ENCODE data around the gene DHDH.
"Not testable (repeated sequence)": the region's sequence is repeated elsewhere in the genome, so short reads cannot be mapped to it uniquely, and the experiment has no call there.

The DHDH gene

DNA sequence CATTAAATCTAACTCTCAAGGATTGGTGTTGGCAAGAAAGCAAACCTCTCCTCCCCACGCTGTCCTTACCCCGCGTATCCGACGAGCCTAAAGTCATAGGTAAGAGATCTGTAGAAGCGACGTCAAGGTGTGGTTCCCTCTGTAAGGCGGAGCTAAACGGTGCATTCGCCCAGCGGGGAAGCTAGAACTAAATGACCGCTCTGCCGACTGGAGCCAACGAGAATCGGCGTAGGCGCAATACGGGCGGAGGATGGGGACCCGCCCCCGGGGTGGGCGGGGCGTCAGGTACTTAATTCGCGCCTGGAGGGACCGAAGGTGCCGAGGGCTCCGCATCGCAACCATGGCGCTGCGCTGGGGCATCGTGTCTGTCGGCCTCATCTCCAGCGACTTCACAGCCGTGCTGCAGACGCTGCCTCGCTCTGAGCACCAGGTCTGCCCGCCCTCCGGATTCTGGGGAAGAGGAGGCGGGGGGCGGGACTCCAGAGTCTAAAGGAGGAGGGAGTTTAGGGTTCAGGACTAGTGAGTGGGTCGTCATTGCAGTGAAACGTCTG, at the start of gene DHDH:
TSS of gene DHDH (plus strand) at position 318 of the 551 bp plus-strand sequence. CDS start at position 341, 23 bp downstream.
- H3K27ac ChIP-seq, result peak within 1 kb of the TSS; percentile 57
- ChIA-PET CTCF (interaction anchor here (0.6 to 0.7 kb wide), 2 partner anchors 34 to 49 kb away, joined by 3 read pairs; no protein-coding TSS in a partner anchor), POLR2A (ENCODE audit: low non-redundant PET) (interaction anchor here (1.4 kb wide), 1 partner anchor 61 kb away, joined by 3 read pairs; the partner anchor contains the start of gene PPP1R15A)
- peak; percentile 87 for DNase-seq (ENCODE audit: low spot score)
- TF ChIP-seq, protein P1, sequence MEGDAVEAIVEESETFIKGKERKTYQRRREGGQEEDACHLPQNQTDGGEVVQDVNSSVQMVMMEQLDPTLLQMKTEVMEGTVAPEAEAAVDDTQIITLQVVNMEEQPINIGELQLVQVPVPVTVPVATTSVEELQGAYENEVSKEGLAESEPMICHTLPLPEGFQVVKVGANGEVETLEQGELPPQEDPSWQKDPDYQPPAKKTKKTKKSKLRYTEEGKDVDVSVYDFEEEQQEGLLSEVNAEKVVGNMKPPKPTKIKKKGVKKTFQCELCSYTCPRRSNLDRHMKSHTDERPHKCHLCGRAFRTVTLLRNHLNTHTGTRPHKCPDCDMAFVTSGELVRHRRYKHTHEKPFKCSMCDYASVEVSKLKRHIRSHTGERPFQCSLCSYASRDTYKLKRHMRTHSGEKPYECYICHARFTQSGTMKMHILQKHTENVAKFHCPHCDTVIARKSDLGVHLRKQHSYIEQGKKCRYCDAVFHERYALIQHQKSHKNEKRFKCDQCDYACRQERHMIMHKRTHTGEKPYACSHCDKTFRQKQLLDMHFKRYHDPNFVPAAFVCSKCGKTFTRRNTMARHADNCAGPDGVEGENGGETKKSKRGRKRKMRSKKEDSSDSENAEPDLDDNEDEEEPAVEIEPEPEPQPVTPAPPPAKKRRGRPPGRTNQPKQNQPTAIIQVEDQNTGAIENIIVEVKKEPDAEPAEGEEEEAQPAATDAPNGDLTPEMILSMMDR (conservative IDR thresholded peaks at IDR 0.05; ENCODE audit: low read depth), result no peak

DNA sequence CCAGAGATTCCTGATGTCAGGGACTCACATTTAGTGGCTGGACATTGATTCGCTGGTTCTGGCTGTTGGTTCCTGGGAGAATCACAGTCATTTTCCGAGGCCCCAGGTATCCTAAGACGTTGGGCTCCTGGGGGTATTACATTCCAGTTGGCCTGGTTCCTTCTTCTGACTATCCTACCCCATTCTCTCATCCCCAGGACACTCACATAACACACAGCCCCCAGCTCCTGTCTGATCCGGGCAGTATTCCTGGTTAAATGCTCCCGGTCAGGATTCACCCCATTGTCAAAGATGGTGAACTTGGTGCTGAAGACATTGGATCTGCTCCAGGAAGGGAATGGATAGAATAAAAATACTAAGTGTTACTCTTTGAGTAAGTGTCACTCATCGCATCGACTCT, 49.8 kb upstream of the DHDH start:
- POLR2A ChIA-PET (ENCODE audit: low non-redundant PET), result no interaction called here
- TF ChIP-seq, protein P1 (conservative IDR thresholded peaks at IDR 0.05; ENCODE audit: low read depth), result no peak
- CTCF ChIA-PET, result no interaction called here
- no peak overlapping the region for H3K27ac ChIP-seq
- DNase-seq (ENCODE audit: low spot score), result no peak

DNA sequence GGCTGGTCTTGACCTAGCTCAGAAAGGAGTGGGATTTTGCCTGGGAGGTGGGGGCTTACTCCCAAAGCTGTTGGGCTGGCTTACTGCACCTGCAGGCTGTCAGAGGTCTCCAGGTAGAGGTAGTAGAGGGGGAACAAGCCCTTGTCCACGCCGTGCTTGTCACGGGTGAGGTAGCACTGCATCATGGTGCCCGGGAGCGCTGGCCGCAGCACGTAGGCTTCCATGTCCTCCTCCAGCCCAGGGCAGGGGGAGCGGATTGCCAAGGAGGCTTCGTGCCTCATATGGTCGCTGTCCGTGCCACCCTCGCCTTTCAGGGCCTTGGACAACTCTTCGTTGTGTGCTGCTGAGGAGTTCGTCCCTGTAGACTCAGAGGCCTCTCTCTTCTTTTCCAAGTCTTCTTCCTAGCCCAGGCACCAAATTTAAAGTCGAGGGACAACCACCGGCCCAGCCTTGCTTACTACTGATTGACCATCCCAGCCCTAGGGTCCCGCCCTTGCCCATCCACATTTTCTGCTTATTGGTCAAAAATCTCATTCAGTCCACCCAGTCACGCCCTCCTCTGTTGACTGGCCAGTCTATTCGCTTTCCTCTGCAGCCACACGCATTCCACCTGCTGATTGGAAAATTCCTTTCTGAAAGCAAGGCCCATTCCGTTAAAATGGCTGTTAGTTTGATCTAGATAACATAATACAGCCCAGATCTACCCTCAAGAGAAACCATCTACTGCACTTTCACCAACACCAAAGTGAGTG, 45.5 kb upstream of the DHDH start:
- TF ChIP-seq, protein P1 (conservative IDR thresholded peaks at IDR 0.05; ENCODE audit: low read depth), result no peak
- ChIA-PET POLR2A (ENCODE audit: low non-redundant PET) (no interaction called here), CTCF (no interaction called here)
- DNase-seq (ENCODE audit: low spot score), result no peak
- H3K27ac ChIP-seq, result no peak overlapping the region

DNA sequence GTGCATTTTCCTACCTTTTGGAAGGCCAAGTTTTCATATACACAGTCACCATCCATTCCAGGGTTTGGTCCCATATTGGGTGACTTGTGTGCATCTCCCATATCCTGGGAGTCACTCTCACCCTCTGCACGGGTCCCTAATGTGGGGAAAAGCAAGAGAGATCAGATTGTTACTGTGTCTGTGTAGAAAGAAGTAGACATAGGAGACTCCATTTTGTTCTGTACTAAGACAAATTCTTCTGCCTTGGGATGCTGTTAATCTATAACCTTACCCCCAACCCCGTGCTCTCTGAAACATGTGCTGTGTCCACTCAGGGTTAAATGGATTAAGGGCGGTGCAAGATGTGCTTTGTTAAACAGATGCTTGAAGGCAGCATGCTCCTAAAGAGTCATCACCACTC, 44.0 kb upstream of the DHDH start:
- DNase-seq (ENCODE audit: low spot score); H3K27ac ChIP-seq; CTCF ChIA-PET; POLR2A ChIA-PET (ENCODE audit: low non-redundant PET): not testable (repeated sequence)

DNA sequence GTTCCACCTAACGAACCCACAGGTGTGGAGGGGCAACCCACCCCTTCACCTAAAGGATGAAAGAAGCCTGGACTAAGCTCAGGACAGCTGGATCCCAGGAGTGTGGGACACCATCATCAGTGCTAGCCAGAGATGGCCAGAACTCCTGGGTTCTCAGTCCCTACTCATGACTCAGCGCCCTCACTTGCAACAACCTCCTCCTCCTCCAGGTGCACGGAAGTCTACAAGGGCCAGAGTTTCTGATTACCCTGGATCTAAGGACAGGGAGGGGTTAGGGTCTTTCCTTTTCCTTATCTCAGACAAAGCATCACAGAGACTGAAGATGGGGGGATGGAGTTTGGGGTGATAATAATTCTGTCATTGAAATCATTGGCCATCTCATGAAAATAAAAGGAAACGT, 42.9 kb upstream of the DHDH start:
- ChIA-PET CTCF (interaction anchor here (0.5 to 0.7 kb wide), 2 partner anchors 16 to 106 kb away, joined by 3 to 4 read pairs; no protein-coding TSS in a partner anchor), POLR2A (ENCODE audit: low non-redundant PET) (no interaction called here)
- TF ChIP-seq, protein P1 (conservative IDR thresholded peaks at IDR 0.05; ENCODE audit: low read depth), result no peak
- H3K27ac ChIP-seq, result no peak overlapping the region
- DNase-seq (ENCODE audit: low spot score), result no peak

DNA sequence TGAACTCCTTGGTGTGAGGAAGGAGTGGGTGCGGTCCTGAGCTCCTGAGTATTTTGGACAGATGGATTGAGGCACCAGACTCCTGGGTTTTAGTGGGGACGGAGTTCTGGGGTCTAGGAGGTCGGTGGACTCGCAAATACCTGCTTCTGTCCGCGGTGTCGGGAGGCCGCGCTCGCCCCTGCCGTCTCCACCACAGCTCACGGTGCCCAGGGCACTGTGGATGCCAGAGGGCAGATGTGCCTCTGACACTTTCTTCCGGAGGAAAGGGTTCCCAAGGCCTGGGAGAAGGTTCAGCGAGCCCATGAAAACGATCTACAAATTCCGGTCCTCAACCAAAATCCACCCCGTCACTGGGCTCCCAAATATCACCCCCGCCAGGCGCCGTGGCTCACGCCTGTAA, 38.3 kb upstream of the DHDH start:
- TF ChIP-seq, protein P1 (conservative IDR thresholded peaks at IDR 0.05; ENCODE audit: low read depth), result no peak
- H3K27ac ChIP-seq, result no peak overlapping the region
- ChIA-PET CTCF (no interaction called here), POLR2A (ENCODE audit: low non-redundant PET) (no interaction called here)
- no peak for DNase-seq (ENCODE audit: low spot score)

DNA sequence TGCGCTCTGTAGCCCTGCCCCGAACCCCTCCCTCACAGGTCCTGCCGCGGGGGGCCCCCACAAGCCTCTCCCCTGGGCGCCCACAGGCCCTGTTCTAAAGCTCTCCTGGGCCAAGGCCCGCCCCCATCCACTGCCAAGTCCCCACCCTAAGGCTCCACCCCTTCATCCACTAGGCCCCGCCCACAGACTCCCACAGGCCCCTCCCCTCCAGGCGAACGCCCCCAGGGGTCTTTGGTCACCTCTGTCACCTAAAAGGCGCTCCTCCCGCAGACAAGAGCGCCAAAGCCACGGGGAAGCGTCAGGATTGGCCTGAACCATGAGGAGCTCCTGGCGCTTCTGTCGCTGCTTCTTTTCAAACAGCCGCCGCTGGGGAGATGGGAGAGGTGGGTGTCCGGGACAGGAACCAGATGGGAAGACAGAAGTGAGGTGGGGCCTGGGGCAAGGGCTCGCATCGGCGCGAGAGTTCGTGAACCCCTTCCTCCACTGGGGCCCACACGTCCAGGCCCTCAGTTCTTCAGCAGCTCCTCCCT, 37.2 kb upstream of the DHDH start:
- TF ChIP-seq, protein P1 (conservative IDR thresholded peaks at IDR 0.05; ENCODE audit: low read depth), result no peak
- ChIA-PET POLR2A (ENCODE audit: low non-redundant PET) (no interaction called here), CTCF (no interaction called here)
- peak overlapping the region; percentile 91 for H3K27ac ChIP-seq
- no peak for DNase-seq (ENCODE audit: low spot score)
